Measurements from ENCODE around the gene CACFD1. TPM values are rescaled to one million over a fixed set of nuclear protein-coding genes. Genes with fewer than 3 reads are reported as not detected.

The CACFD1 gene
- total and polyA plus RNA-seq, 9 of the 15 experiments (the other 6 are each of a cell fraction or from before 2014, with no cell fraction given) = 0.11 to 1.4 (median 1.1) TPM; not detected in 2

DNA sequence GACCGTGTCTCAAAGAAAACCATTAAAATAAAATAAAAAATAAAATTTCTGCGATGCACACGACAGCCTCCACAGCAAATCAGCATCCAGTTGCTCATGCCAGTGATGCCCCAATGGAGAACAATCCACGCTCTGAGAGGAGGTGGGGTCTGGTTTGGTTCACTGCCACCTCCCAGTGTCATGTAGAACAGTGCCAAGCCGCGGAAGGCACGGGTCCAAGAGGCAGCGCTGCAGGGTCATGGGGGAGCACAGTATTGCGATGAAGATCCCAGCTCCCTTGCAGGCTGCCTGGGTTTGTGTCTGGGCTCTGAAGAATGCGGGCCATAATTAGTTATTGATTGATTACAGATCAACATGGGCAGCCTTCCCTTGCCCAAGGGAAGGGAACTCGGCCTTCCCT, 6.1 kb upstream of the CACFD1 start:
- ChIA-PET POLR2A (no interaction called here), CTCF (ENCODE audit: low intra/inter-chr PET ratio) (no interaction called here)
- in situ Hi-C loops (cut with MboI) (no loop called here), intact Hi-C loops (cut with micrococcal nuclease) (no loop called here)
- BruUV-seq (replicated peaks) = no TSS peak
- 13% methylated on average over 11 of the region's 11 CpGs for WGBS (ENCODE audit: insufficient coverage, low coverage, missing lambda C conversion rate)
- Histone ChIP-seq H2AFZ (ENCODE audit: low read depth, low read length) (no peak overlapping the region), H3K4me3 (no peak overlapping the region), H3K27me3 (ENCODE audit: control insufficient read depth in 2 of 2, insufficient read depth in 2 of 2, low read length in 2 of 2) (peaks cover 26 to 71% of the 10 kb centered on the region in 2 experiments; a peak in 4 of 5 replicates), H3K9me1 (ENCODE audit: control insufficient read depth, insufficient read depth, low read length) (peaks cover 9% of the 10 kb centered on the region), H3K79me2 (ENCODE audit: control insufficient read depth, insufficient read depth, low read length) (no peaks in the 10 kb centered on the region), H3K36me3 (ENCODE audit: control insufficient read depth, insufficient read depth, low read length) (no peaks in the 10 kb centered on the region), H3K9me3 (replicated peaks; ENCODE audit: control insufficient read depth, insufficient read depth, low read depth, low read length) (no peaks in the 10 kb centered on the region), H3K9ac (ENCODE audit: insufficient read depth in 1 of 2, low read depth in 2 of 2, low read length in 2 of 2) (no peak overlapping the region), H4K20me1 (replicated peaks; ENCODE audit: control insufficient read depth, insufficient read depth, low read length) (peaks cover 11% of the 10 kb centered on the region; the same call in 1 of the 2 replicates), H3K4me2 (ENCODE audit: insufficient read depth, low read length) (no peak overlapping the region), H3K27ac (ENCODE audit: extremely low read depth, low read depth, low read length) (no peak overlapping the region), H3K4me1 (replicated peaks in 1 of 2; ENCODE audit: control insufficient read depth in 2 of 2, insufficient read depth in 2 of 2, low read length in 2 of 2) (peaks cover 0 to 27% of the 10 kb centered on the region in 2 experiments; a peak in 2 of 5 replicates)
- DNase-seq (ENCODE audit: extremely low read depth in 1 of 4, low spot score in 3 of 4) (no peak), FAIRE-seq (no peak), ATAC-seq (no peak)
- TF ChIP-seq RCOR1 (IDR thresholded peaks at IDR 0.05; ENCODE audit: borderline replicate concordance in 1 of 2, low read depth in 2 of 2, low read length in 2 of 2) (no peak), CHD1 (IDR thresholded peaks at IDR 0.05; ENCODE audit: low read length) (no peak), SNRNP70 (optimal IDR thresholded peaks at IDR 0.05; ENCODE audit: low read depth, low read length) (no peak), FOXA1 (IDR thresholded peaks at IDR 0.05; ENCODE audit: borderline replicate concordance) (no peak), KLF16 (IDR thresholded peaks at IDR 0.05) (no peak), CBX1 (IDR thresholded peaks at IDR 0.05; ENCODE audit: low read depth) (no peak), PTTG1 (tag; IDR thresholded peaks at IDR 0.05; ENCODE audit: low read depth) (no peak), ZNF77 (CRISPR knock-in tag; IDR thresholded peaks at IDR 0.05) (no peak)
- TF ChIP-seq, protein P1, sequence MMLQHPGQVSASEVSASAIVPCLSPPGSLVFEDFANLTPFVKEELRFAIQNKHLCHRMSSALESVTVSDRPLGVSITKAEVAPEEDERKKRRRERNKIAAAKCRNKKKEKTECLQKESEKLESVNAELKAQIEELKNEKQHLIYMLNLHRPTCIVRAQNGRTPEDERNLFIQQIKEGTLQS (IDR thresholded peaks at IDR 0.05) = no peak
- TF ChIP-seq, protein P1 (CRISPR knock-in tag; conservative IDR thresholded peaks at IDR 0.05) = no peak
- TF ChIP-seq, protein P2, sequence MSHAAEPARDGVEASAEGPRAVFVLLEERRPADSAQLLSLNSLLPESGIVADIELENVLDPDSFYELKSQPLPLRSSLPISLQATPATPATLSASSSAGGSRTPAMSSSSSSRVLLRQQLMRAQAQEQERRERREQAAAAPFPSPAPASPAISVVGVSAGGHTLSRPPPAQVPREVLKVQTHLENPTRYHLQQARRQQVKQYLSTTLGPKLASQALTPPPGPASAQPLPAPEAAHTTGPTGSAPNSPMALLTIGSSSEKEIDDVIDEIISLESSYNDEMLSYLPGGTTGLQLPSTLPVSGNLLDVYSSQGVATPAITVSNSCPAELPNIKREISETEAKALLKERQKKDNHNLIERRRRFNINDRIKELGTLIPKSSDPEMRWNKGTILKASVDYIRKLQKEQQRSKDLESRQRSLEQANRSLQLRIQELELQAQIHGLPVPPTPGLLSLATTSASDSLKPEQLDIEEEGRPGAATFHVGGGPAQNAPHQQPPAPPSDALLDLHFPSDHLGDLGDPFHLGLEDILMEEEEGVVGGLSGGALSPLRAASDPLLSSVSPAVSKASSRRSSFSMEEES (CRISPR knock-in tag; IDR thresholded peaks at IDR 0.05) = no peak
- TF ChIP-seq, protein P3, sequence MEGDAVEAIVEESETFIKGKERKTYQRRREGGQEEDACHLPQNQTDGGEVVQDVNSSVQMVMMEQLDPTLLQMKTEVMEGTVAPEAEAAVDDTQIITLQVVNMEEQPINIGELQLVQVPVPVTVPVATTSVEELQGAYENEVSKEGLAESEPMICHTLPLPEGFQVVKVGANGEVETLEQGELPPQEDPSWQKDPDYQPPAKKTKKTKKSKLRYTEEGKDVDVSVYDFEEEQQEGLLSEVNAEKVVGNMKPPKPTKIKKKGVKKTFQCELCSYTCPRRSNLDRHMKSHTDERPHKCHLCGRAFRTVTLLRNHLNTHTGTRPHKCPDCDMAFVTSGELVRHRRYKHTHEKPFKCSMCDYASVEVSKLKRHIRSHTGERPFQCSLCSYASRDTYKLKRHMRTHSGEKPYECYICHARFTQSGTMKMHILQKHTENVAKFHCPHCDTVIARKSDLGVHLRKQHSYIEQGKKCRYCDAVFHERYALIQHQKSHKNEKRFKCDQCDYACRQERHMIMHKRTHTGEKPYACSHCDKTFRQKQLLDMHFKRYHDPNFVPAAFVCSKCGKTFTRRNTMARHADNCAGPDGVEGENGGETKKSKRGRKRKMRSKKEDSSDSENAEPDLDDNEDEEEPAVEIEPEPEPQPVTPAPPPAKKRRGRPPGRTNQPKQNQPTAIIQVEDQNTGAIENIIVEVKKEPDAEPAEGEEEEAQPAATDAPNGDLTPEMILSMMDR (IDR thresholded peaks at IDR 0.05 in 2 of 3, conservative IDR thresholded peaks at IDR 0.05 in 1 of 3; ENCODE audit: insufficient read depth in 2 of 3, low read depth in 1 of 3, low read length in 3 of 3) = no peak
- TF ChIP-seq, protein P4, sequence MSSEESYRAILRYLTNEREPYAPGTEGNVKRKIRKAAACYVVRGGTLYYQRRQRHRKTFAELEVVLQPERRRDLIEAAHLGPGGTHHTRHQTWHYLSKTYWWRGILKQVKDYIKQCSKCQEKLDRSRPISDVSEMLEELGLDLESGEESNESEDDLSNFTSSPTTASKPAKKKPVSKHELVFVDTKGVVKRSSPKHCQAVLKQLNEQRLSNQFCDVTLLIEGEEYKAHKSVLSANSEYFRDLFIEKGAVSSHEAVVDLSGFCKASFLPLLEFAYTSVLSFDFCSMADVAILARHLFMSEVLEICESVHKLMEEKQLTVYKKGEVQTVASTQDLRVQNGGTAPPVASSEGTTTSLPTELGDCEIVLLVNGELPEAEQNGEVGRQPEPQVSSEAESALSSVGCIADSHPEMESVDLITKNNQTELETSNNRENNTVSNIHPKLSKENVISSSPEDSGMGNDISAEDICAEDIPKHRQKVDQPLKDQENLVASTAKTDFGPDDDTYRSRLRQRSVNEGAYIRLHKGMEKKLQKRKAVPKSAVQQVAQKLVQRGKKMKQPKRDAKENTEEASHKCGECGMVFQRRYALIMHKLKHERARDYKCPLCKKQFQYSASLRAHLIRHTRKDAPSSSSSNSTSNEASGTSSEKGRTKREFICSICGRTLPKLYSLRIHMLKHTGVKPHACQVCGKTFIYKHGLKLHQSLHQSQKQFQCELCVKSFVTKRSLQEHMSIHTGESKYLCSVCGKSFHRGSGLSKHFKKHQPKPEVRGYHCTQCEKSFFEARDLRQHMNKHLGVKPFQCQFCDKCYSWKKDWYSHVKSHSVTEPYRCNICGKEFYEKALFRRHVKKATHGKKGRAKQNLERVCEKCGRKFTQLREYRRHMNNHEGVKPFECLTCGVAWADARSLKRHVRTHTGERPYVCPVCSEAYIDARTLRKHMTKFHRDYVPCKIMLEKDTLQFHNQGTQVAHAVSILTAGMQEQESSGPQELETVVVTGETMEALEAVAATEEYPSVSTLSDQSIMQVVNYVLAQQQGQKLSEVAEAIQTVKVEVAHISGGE (CRISPR knock-in tag; IDR thresholded peaks at IDR 0.05) = no peak
